ENCODE data around the gene STXBP6.

STXBP6 gene

GRCh38 chr14:24834956-24835355 is 215.0 kb downstream of the STXBP6 start:
- H3K27me3 ChIP-seq (ENCODE audit: control insufficient read depth in 1 of 2, insufficient read depth in 1 of 2, low read length in 2 of 2), result no peaks in the 10 kb centered on the region
- no peak overlapping the region for H2AFZ ChIP-seq (ENCODE audit: low read depth, low read length)

GRCh38 chr14:24833385-24833784 is 216.6 kb downstream of the STXBP6 start:
- H3K14ac ChIP-seq (ENCODE audit: low read length in 2 of 2), result no peak overlapping the region
- 83% methylated on average over 1 of the region's 1 CpG for WGBS
- no peak overlapping the region for H4K91ac ChIP-seq (ENCODE audit: low read length)
- H3K27me3 ChIP-seq (ENCODE audit: control insufficient read depth in 1 of 2, insufficient read depth in 1 of 2, low read length in 2 of 2), result no peaks in the 10 kb centered on the region
- no peak overlapping the region for H3K4ac ChIP-seq (ENCODE audit: low read depth in 1 of 2, low read length in 2 of 2)
- H2AFZ ChIP-seq (ENCODE audit: low read depth, low read length), result no peak overlapping the region
- H3K36me3 ChIP-seq (ENCODE audit: control insufficient read depth in 1 of 2, insufficient read depth in 2 of 2, low read depth in 1 of 2, low read length in 2 of 2), result no peaks in the 10 kb centered on the region
- H3K9ac ChIP-seq (ENCODE audit: low read length), result no peak overlapping the region
- no peak overlapping the region for H3K23ac ChIP-seq (ENCODE audit: low read length in 2 of 2)
- no peak overlapping the region for H3K4me3 ChIP-seq (ENCODE audit: insufficient read depth in 1 of 2, low read depth in 1 of 2, low read length in 2 of 2)
- H3K9me3 ChIP-seq (ENCODE audit: control insufficient read depth, low read length), result no peaks in the 10 kb centered on the region
- no peak overlapping the region for H2BK12ac ChIP-seq (ENCODE audit: low read length in 2 of 2)
- no peak overlapping the region for H2BK5ac ChIP-seq (ENCODE audit: low read depth, low read length, poor library complexity, severe bottlenecking)
- no peak overlapping the region for H4K8ac ChIP-seq (ENCODE audit: low read length)
- H3K4me1 ChIP-seq (ENCODE audit: control insufficient read depth, insufficient read depth, low read depth, low read length), result no peaks in the 10 kb centered on the region
- H2AK5ac ChIP-seq (ENCODE audit: low read length, severe bottlenecking), result no peak overlapping the region
- H3K79me1 ChIP-seq (replicated peaks; ENCODE audit: low read length, poor library complexity, severe bottlenecking), result no peaks in the 10 kb centered on the region
- DNase-seq, result no peak
- no peak overlapping the region for H3K18ac ChIP-seq (ENCODE audit: low read depth in 1 of 2, low read length in 2 of 2)
- H3K27ac ChIP-seq (ENCODE audit: low read length, poor library complexity, severe bottlenecking), result no peak overlapping the region
- no peak overlapping the region for H2BK120ac ChIP-seq (ENCODE audit: low read depth, low read length)
- H2BK15ac ChIP-seq (ENCODE audit: low read depth, poor library complexity, severe bottlenecking), result no peak overlapping the region
- H3K4me2 ChIP-seq (ENCODE audit: low read length, poor library complexity, severe bottlenecking), result no peak overlapping the region

More at GRCh38 chr14:24834956-24835355, 215.0 kb downstream of the STXBP6 start:
- H3K9ac ChIP-seq (ENCODE audit: low read length), result no peak overlapping the region
- H2BK15ac ChIP-seq (ENCODE audit: low read depth, poor library complexity, severe bottlenecking), result no peak overlapping the region
- H3K23ac ChIP-seq (ENCODE audit: low read length in 2 of 2), result no peak overlapping the region
- no peak overlapping the region for H2BK120ac ChIP-seq (ENCODE audit: low read depth, low read length)
- 82% methylated on average over 6 of the region's 6 CpGs for WGBS
- no peaks in the 10 kb centered on the region for H3K4me1 ChIP-seq (ENCODE audit: control insufficient read depth, insufficient read depth, low read depth, low read length)
- no peaks in the 10 kb centered on the region for H3K9me3 ChIP-seq (ENCODE audit: control insufficient read depth, low read length)
- no peak overlapping the region for H2BK5ac ChIP-seq (ENCODE audit: low read depth, low read length, poor library complexity, severe bottlenecking)
- H3K4ac ChIP-seq (ENCODE audit: low read depth in 1 of 2, low read length in 2 of 2), result no peak overlapping the region
- no peak overlapping the region for H3K4me2 ChIP-seq (ENCODE audit: low read length, poor library complexity, severe bottlenecking)
- H2AK5ac ChIP-seq (ENCODE audit: low read length, severe bottlenecking), result no peak overlapping the region
- DNase-seq, result no peak
- no peak overlapping the region for H3K14ac ChIP-seq (ENCODE audit: low read length in 2 of 2)
- H4K91ac ChIP-seq (ENCODE audit: low read length), result no peak overlapping the region
- no peak overlapping the region for H3K4me3 ChIP-seq (ENCODE audit: insufficient read depth in 1 of 2, low read depth in 1 of 2, low read length in 2 of 2)
- no peak overlapping the region for H3K27ac ChIP-seq (ENCODE audit: low read length, poor library complexity, severe bottlenecking)
- no peak overlapping the region for H2BK12ac ChIP-seq (ENCODE audit: low read length in 2 of 2)
- no peak overlapping the region for H3K18ac ChIP-seq (ENCODE audit: low read depth in 1 of 2, low read length in 2 of 2)
- no peaks in the 10 kb centered on the region for H3K36me3 ChIP-seq (ENCODE audit: control insufficient read depth in 1 of 2, insufficient read depth in 2 of 2, low read depth in 1 of 2, low read length in 2 of 2)
- H4K8ac ChIP-seq (ENCODE audit: low read length), result no peak overlapping the region
- H3K79me1 ChIP-seq (replicated peaks; ENCODE audit: low read length, poor library complexity, severe bottlenecking), result no peaks in the 10 kb centered on the region

- Histone ChIP-seq H3K14ac (ENCODE audit: low read length in 2 of 2) (no peak overlapping the region), H4K8ac (ENCODE audit: low read length) (no peak overlapping the region), H2BK5ac (ENCODE audit: low read depth, low read length, poor library complexity, severe bottlenecking) (no peak overlapping the region), H3K9me3 (ENCODE audit: control insufficient read depth, low read length) (no peaks in the 10 kb centered on the region), H2BK120ac (ENCODE audit: low read depth, low read length) (no peak overlapping the region), H3K4me2 (ENCODE audit: low read length, poor library complexity, severe bottlenecking) (no peak overlapping the region), H3K27me3 (ENCODE audit: control insufficient read depth in 1 of 2, insufficient read depth in 1 of 2, low read length in 2 of 2) (no peaks in the 10 kb centered on the region), H3K9ac (ENCODE audit: low read length) (no peak overlapping the region), H4K91ac (ENCODE audit: low read length) (no peak overlapping the region), H3K4ac (ENCODE audit: low read depth in 1 of 2, low read length in 2 of 2) (no peak overlapping the region), H3K4me3 (ENCODE audit: insufficient read depth in 1 of 2, low read depth in 1 of 2, low read length in 2 of 2) (no peak overlapping the region), H3K27ac (ENCODE audit: low read length, poor library complexity, severe bottlenecking) (no peak overlapping the region), H3K36me3 (ENCODE audit: control insufficient read depth in 1 of 2, insufficient read depth in 2 of 2, low read depth in 1 of 2, low read length in 2 of 2) (no peaks in the 10 kb centered on the region), H2BK15ac (ENCODE audit: low read depth, poor library complexity, severe bottlenecking) (no peak overlapping the region), H3K23ac (ENCODE audit: low read length in 2 of 2) (no peak overlapping the region), H2AK5ac (ENCODE audit: low read length, severe bottlenecking) (no peak overlapping the region), H3K18ac (ENCODE audit: low read depth in 1 of 2, low read length in 2 of 2) (no peak overlapping the region), H3K79me1 (replicated peaks; ENCODE audit: low read length, poor library complexity, severe bottlenecking) (no peaks in the 10 kb centered on the region), H2AFZ (ENCODE audit: low read depth, low read length) (no peak overlapping the region), H3K4me1 (ENCODE audit: control insufficient read depth, insufficient read depth, low read depth, low read length) (no peaks in the 10 kb centered on the region), H2BK12ac (ENCODE audit: low read length in 2 of 2) (no peak overlapping the region)
- DNase-seq, result no peak
- 82% methylated on average over 3 of the region's 4 CpGs for WGBS
Measured at GRCh38 chr14:24831677-24832076, 218.3 kb downstream of the STXBP6 start.

- Histone ChIP-seq H3K23ac (ENCODE audit: low read length in 2 of 2) (no peak overlapping the region), H2BK5ac (ENCODE audit: low read depth, low read length, poor library complexity, severe bottlenecking) (no peak overlapping the region), H2BK12ac (ENCODE audit: low read length in 2 of 2) (no peak overlapping the region), H3K18ac (ENCODE audit: low read depth in 1 of 2, low read length in 2 of 2) (no peak overlapping the region), H3K27ac (ENCODE audit: low read length, poor library complexity, severe bottlenecking) (no peak overlapping the region), H2AFZ (ENCODE audit: low read depth, low read length) (no peak overlapping the region), H3K4me3 (ENCODE audit: insufficient read depth in 1 of 2, low read depth in 1 of 2, low read length in 2 of 2) (no peak overlapping the region), H3K36me3 (ENCODE audit: control insufficient read depth in 1 of 2, insufficient read depth in 2 of 2, low read depth in 1 of 2, low read length in 2 of 2) (no peaks in the 10 kb centered on the region), H4K91ac (ENCODE audit: low read length) (no peak overlapping the region), H3K4me2 (ENCODE audit: low read length, poor library complexity, severe bottlenecking) (no peak overlapping the region), H3K9ac (ENCODE audit: low read length) (no peak overlapping the region), H3K4ac (ENCODE audit: low read depth in 1 of 2, low read length in 2 of 2) (no peak overlapping the region), H4K8ac (ENCODE audit: low read length) (no peak overlapping the region), H3K4me1 (ENCODE audit: control insufficient read depth, insufficient read depth, low read depth, low read length) (no peaks in the 10 kb centered on the region), H3K14ac (ENCODE audit: low read length in 2 of 2) (no peak overlapping the region), H3K9me3 (ENCODE audit: control insufficient read depth, low read length) (no peaks in the 10 kb centered on the region), H2AK5ac (ENCODE audit: low read length, severe bottlenecking) (no peak overlapping the region), H3K79me1 (replicated peaks; ENCODE audit: low read length, poor library complexity, severe bottlenecking) (no peaks in the 10 kb centered on the region), H2BK120ac (ENCODE audit: low read depth, low read length) (no peak overlapping the region), H3K27me3 (ENCODE audit: control insufficient read depth in 1 of 2, insufficient read depth in 1 of 2, low read length in 2 of 2) (no peaks in the 10 kb centered on the region), H2BK15ac (ENCODE audit: low read depth, poor library complexity, severe bottlenecking) (no peak overlapping the region)
- 62% methylated on average over 2 of the region's 2 CpGs for WGBS
- no peak for DNase-seq
Measured at GRCh38 chr14:24829862-24830261, 220.1 kb downstream of the STXBP6 start.
